OCI-LY1 (cell line): ENCODE measurements around the gene OR6F1.

Experiments used
- H2AFZ ChIP-seq: fragments of 200-600 bp; sonication (generic), shearing (Covaris generic); 2 replicates; pipeline ENCODE4 v1.6.0; 2014; ENCODE audit warnings: antibody characterized with exemption, mild to moderate bottlenecking, low read length
- H3F3A ChIP-seq: fragments of 200-600 bp; sonication (generic), shearing (Covaris generic); 2 replicates; pipeline ENCODE4 v1.6.0; 2014; ENCODE audit warnings: mild to moderate bottlenecking, antibody characterized with exemption, low read length, moderate library complexity; ENCODE audit not compliant: insufficient read depth
- H3K27ac ChIP-seq: fragments of 200-600 bp; sonication (generic); 2 replicates; pipeline ENCODE4 v1.5.1; 2014; ENCODE audit warnings: low read length, mixed run types, mild to moderate bottlenecking, low read depth; ENCODE audit not compliant: poor library complexity, severe bottlenecking
- H3K27me3 ChIP-seq: fragments of 200-600 bp; sonication (generic); 2 replicates; pipeline ENCODE4 v1.6.0; 2014; ENCODE audit warnings: antibody characterized with exemption, mild to moderate bottlenecking, low read length, moderate library complexity; ENCODE audit not compliant: insufficient read depth
- H3K36me3 ChIP-seq: fragments of 200-600 bp; sonication (generic); 2 replicates; pipeline ENCODE4 v1.6.1; 2014; ENCODE audit warnings: mild to moderate bottlenecking, antibody characterized with exemption, low read length, moderate library complexity, mixed read lengths; ENCODE audit not compliant: insufficient read depth
- H3K4me1 ChIP-seq: fragments of 200-600 bp; sonication (generic); 2 replicates; pipeline ENCODE4 v1.5.1; 2014; ENCODE audit warnings: mild to moderate bottlenecking, low read length, moderate library complexity; ENCODE audit not compliant: insufficient read depth, severe bottlenecking
- H3K4me2 ChIP-seq: fragments of 200-600 bp; sonication (generic), shearing (Covaris generic); 2 replicates; pipeline ENCODE4 v1.6.1; 2014; ENCODE audit warnings: low read length
- H3K4me3 ChIP-seq: fragments of 200-600 bp; sonication (generic); 2 replicates; pipeline ENCODE4 v1.5.1; 2014; ENCODE audit warnings: low read length, low read depth, mild to moderate bottlenecking, mixed read lengths; ENCODE audit not compliant: poor library complexity, severe bottlenecking
- H3K79me2 ChIP-seq: fragments of 200-600 bp; shearing (Covaris generic); 2 replicates; pipeline ENCODE4 v1.6.1; 2016; ENCODE audit warnings: mixed run types, low read length, mixed read lengths; ENCODE audit not compliant: insufficient read depth
- H3K9ac ChIP-seq: fragments of 200-600 bp; sonication (generic), shearing (Covaris generic); 2 replicates; pipeline ENCODE4 v1.6.1; 2014; ENCODE audit warnings: mild to moderate bottlenecking, low read length, mixed read lengths
- H3K9me2 ChIP-seq: fragments of 200-600 bp; sonication (generic), shearing (Covaris generic); 2 replicates; pipeline ENCODE4 v1.6.1; 2014; ENCODE audit warnings: low read depth, mild to moderate bottlenecking, low read length, mixed read lengths
- H3K9me3 ChIP-seq: fragments of 200-600 bp; shearing (Covaris generic); 2 replicates; pipeline ENCODE4 v1.6.1; 2014; ENCODE audit warnings: low read length, mixed read lengths
- H4K20me1 ChIP-seq: fragments of 200-600 bp; sonication (generic), shearing (Covaris generic); 2 replicates; pipeline ENCODE4 v1.6.0; 2016; ENCODE audit warnings: mild to moderate bottlenecking, low read length; ENCODE audit not compliant: insufficient read depth
- CTCF ChIP-seq: fragments of 200-600 bp; sonication (generic), shearing (Covaris generic); IDR thresholded peaks from 2 replicates; pipeline ENCODE4 v1.5.1; 2017; ENCODE audit warnings: mild to moderate bottlenecking, antibody characterized with exemption, low read length, moderate library complexity, mixed read lengths
- EZH2 ChIP-seq: fragments of 200-600 bp; sonication (generic), shearing (Covaris generic); IDR thresholded peaks from 2 replicates; pipeline ENCODE4 v1.8.0; 2017; ENCODE audit warnings: borderline replicate concordance, mixed run types, mild to moderate bottlenecking, antibody characterized with exemption, low read length, moderate library complexity, mixed read lengths

Gene OR6F1

GRCh38 chr1:247669225-247669624 lies 47.2 kb downstream of the OR6F1 start:
- Histone ChIP-seq H3K9me2 (no peaks in the 10 kb centered on the region; the same call in 1 of the 2 replicates), H3K27me3 (no peaks in the 10 kb centered on the region)

More at GRCh38 chr1:247669225-247669624, 47.2 kb downstream of the OR6F1 start:
- no peak overlapping the region for H3K9ac ChIP-seq
- H3K4me3 ChIP-seq = no peak overlapping the region
- H2AFZ ChIP-seq = no peak overlapping the region
- no peaks in the 10 kb centered on the region for H4K20me1 ChIP-seq
- no peaks in the 10 kb centered on the region for H3K79me2 ChIP-seq
- H3K9me3 ChIP-seq = no peaks in the 10 kb centered on the region
- H3K4me2 ChIP-seq = no peak overlapping the region
- no peak overlapping the region for H3K27ac ChIP-seq
- TF ChIP-seq EZH2 (no peak), CTCF (no peak)
- H3K36me3 ChIP-seq = no peaks in the 10 kb centered on the region
- H3F3A ChIP-seq = no peaks in the 10 kb centered on the region
- no peaks in the 10 kb centered on the region for H3K4me1 ChIP-seq
